DND-41 (cell line): ENCODE data around the gene FAM168B.

Experiments used
- EZH2 ChIP-seq: IDR thresholded peaks from 3 replicates; pipeline ENCODE4 v1.6.1; 2012; ENCODE audit warnings: borderline replicate concordance, low read depth, mild to moderate bottlenecking, moderate library complexity, low read length, inconsistent platforms; ENCODE audit not compliant: severe bottlenecking
- TF ChIP-seq, protein P1 (sequence below): IDR thresholded peaks from 2 replicates; pipeline ENCODE4 v1.5.1; 2012; ENCODE audit warnings: borderline replicate concordance, low read length, moderate library complexity, mild to moderate bottlenecking; ENCODE audit not compliant: poor library complexity, severe bottlenecking; ENCODE audit errors: extremely low read depth

- TF ChIP-seq, protein P1, sequence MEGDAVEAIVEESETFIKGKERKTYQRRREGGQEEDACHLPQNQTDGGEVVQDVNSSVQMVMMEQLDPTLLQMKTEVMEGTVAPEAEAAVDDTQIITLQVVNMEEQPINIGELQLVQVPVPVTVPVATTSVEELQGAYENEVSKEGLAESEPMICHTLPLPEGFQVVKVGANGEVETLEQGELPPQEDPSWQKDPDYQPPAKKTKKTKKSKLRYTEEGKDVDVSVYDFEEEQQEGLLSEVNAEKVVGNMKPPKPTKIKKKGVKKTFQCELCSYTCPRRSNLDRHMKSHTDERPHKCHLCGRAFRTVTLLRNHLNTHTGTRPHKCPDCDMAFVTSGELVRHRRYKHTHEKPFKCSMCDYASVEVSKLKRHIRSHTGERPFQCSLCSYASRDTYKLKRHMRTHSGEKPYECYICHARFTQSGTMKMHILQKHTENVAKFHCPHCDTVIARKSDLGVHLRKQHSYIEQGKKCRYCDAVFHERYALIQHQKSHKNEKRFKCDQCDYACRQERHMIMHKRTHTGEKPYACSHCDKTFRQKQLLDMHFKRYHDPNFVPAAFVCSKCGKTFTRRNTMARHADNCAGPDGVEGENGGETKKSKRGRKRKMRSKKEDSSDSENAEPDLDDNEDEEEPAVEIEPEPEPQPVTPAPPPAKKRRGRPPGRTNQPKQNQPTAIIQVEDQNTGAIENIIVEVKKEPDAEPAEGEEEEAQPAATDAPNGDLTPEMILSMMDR = no peak
- TF ChIP-seq EZH2 = no peak
These were observed 87.9 kb downstream of the FAM168B start for GRCh38 chr2:131005216-131005935.
